GM12865 (cell line): ENCODE data around the gene RB1.

Experiments
- DNase-seq: peaks from one replicate; pipeline ENCODE4 v3.0.0; 2010; ENCODE audit warnings: low read depth
- H3K4me3 ChIP-seq: 2 replicates; pipeline ENCODE4 v1.5.1; 2011; ENCODE audit warnings: mild to moderate bottlenecking, low read depth, low read length, control low read depth
- TF ChIP-seq, protein P1 (sequence below): IDR thresholded peaks from 2 replicates; pipeline ENCODE4 v1.5.1; 2011; ENCODE audit warnings: low read length, control low read depth, low read depth, inconsistent platforms; ENCODE audit not compliant: insufficient read depth; ENCODE audit errors: missing control alignments

The RB1 gene

GRCh38 chr13:48275507-48275906 lies 28.0 kb upstream of the RB1 start:
- no peak overlapping the region for H3K4me3 ChIP-seq
- DNase-seq, result no peak
- TF ChIP-seq, protein P1, sequence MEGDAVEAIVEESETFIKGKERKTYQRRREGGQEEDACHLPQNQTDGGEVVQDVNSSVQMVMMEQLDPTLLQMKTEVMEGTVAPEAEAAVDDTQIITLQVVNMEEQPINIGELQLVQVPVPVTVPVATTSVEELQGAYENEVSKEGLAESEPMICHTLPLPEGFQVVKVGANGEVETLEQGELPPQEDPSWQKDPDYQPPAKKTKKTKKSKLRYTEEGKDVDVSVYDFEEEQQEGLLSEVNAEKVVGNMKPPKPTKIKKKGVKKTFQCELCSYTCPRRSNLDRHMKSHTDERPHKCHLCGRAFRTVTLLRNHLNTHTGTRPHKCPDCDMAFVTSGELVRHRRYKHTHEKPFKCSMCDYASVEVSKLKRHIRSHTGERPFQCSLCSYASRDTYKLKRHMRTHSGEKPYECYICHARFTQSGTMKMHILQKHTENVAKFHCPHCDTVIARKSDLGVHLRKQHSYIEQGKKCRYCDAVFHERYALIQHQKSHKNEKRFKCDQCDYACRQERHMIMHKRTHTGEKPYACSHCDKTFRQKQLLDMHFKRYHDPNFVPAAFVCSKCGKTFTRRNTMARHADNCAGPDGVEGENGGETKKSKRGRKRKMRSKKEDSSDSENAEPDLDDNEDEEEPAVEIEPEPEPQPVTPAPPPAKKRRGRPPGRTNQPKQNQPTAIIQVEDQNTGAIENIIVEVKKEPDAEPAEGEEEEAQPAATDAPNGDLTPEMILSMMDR, result no peak

GRCh38 chr13:48278806-48279205 lies 24.7 kb upstream of the RB1 start:
- no peak overlapping the region for H3K4me3 ChIP-seq
- DNase-seq, result no peak
- TF ChIP-seq, protein P1, result no peak

GRCh38 chr13:48281556-48281955 lies 22.0 kb upstream of the RB1 start:
- TF ChIP-seq, protein P1, result no peak

DNA sequence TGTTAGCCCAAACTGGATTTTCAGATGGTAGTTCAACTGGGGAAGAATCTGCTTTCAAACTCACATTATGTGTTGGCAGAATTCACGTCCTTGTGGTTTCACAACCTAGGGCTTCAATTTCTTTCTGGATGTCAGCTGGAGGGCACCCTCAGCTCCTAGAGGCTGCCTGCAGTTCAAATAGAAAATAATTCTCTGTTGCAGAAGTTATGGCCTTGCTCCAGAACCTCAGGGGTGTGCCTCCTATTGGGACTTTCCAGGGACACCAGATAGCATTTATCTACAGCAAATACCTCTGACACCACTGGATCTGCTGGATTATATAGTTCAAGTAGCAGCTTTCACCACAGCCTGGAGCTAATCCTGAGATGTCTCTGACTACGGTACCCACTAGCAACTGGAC lies 11.8 kb upstream of the RB1 start:
- no peak for DNase-seq
- TF ChIP-seq, protein P1, result no peak

More at GRCh38 chr13:48281556-48281955, 22.0 kb upstream of the RB1 start:
- no peak for DNase-seq
- no peak overlapping the region for H3K4me3 ChIP-seq

GRCh38 chr13:48292650-48293049 lies 10.9 kb upstream of the RB1 start:
- no peak overlapping the region for H3K4me3 ChIP-seq
- no peak for DNase-seq
- TF ChIP-seq, protein P1, result no peak

More for the DNA sequence above, 11.8 kb upstream of the RB1 start:
- no peak overlapping the region for H3K4me3 ChIP-seq

GRCh38 chr13:48294653-48295052 lies 8.9 kb upstream of the RB1 start:
- DNase-seq, result no peak
- TF ChIP-seq, protein P1, result no peak
- no peak overlapping the region for H3K4me3 ChIP-seq

- no peak for DNase-seq
- TF ChIP-seq, protein P1, result no peak
- H3K4me3 ChIP-seq, result no peak overlapping the region
Observed at GRCh38 chr13:48295271-48295670, 8.3 kb upstream of the RB1 start.
